Mucosa of descending colon (tissue), 3 donors: ENCODE data around the gene HPS1. TPM values are rescaled to one million over a fixed set of nuclear protein-coding genes. Genes with fewer than 3 reads are reported as not detected.
A peak's percentile ranks its signal among the peaks of the same experiment; 100 is the strongest.

Experiments
- ATAC-seq: fragments of 200-7000 bp; cut with Tn5 transposase; one replicate; pipeline ENCODE4 v1.9.1; 2020; ENCODE audit warnings: mild to moderate bottlenecking, moderate library complexity
- DNase-seq, 3 donors: peaks; one replicate each; pipeline ENCODE4 v3.0.0-alpha.2; 2020
- H3K36me3 ChIP-seq: fragments of 200-600 bp; one replicate; pipeline ENCODE4 v1.8.0; 2021; ENCODE audit warnings: low read depth, mild to moderate bottlenecking
- H3K4me1 ChIP-seq: fragments of 200-600 bp; one replicate; pipeline ENCODE4 v1.8.0; 2021; ENCODE audit warnings: low read depth, mild to moderate bottlenecking
- H3K4me3 ChIP-seq: fragments of 200-600 bp; one replicate; pipeline ENCODE4 v1.8.0; 2021; ENCODE audit warnings: mild to moderate bottlenecking
- H3K9me3 ChIP-seq: fragments of 200-600 bp; one replicate; pipeline ENCODE4 v1.8.0; 2021; ENCODE audit warnings: mild to moderate bottlenecking
- intact Hi-C, 2 donors: fragments of 100-400 bp; cut with DNase I in 1 of 2; cut with micrococcal nuclease in 1 of 2; formaldehyde crosslinking; loops; one replicate each; pipeline versions ENCODE4 v1.11.0 to v1.11.1; 2022; cut with DNase I, micrococcal nuclease
- total RNA-seq, 3 donors: library from RNA; stranded (reverse); fragmentation: NEBNext Ultra II Directional in 2 of 3; extraction: Animal tissue kit (Norgen Biotek cat#: 25700) in 2 of 3; gene quantifications; one replicate each; pipeline versions ENCODE4 v1.2.1 to v1.2.4, GENCODE V29; 2021 to 2023
- TF ChIP-seq, protein P1 (sequence below): fragments of 200-600 bp; IDR thresholded peaks from one replicate; pipeline ENCODE4 v1.8.0; 2022; ENCODE audit warnings: antibody characterized with exemption, mild to moderate bottlenecking
- donor health status: DM: no; HTN: no; CAD: no; lungs with moderate emphysema.
- donor health status: DM: no; HTN: no; CAD: no.
- donor health status: DM: no; HTN: yes; CAD: no.

HPS1 gene
- total RNA-seq, 3 donors from 2014 or later = 80.9 to 101 (median 85.4) TPM

DNA sequence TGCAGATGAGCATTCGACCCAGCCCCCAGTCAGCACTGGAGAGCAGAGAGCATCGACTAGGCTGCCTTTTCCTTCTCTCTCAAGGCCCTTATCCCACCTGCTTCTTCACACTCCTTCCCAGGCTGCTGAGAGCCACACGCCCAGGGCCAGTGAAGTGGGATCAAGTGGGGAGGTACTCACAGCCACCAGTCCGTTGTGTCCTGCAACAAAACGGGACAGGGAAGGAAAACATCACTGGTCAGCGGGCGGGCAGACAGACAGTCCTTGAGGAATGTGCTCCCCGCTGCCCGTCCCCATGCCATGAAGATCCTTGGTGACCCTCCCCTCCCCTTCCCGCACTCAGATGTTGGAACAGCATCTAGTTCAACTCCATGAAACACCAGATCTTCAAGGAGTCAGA is 36.0 kb downstream of the HPS1 start:
- ATAC-seq = no peak
- Histone ChIP-seq H3K4me1 (peaks cover 11% of the 10 kb centered on the region), H3K36me3 (no peaks in the 10 kb centered on the region), H3K9me3 (no peaks in the 10 kb centered on the region), H3K4me3 (no peak overlapping the region)
- intact Hi-C loops = no loop called here
- DNase-seq = no peak
- TF ChIP-seq, protein P1, sequence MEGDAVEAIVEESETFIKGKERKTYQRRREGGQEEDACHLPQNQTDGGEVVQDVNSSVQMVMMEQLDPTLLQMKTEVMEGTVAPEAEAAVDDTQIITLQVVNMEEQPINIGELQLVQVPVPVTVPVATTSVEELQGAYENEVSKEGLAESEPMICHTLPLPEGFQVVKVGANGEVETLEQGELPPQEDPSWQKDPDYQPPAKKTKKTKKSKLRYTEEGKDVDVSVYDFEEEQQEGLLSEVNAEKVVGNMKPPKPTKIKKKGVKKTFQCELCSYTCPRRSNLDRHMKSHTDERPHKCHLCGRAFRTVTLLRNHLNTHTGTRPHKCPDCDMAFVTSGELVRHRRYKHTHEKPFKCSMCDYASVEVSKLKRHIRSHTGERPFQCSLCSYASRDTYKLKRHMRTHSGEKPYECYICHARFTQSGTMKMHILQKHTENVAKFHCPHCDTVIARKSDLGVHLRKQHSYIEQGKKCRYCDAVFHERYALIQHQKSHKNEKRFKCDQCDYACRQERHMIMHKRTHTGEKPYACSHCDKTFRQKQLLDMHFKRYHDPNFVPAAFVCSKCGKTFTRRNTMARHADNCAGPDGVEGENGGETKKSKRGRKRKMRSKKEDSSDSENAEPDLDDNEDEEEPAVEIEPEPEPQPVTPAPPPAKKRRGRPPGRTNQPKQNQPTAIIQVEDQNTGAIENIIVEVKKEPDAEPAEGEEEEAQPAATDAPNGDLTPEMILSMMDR = no peak

DNA sequence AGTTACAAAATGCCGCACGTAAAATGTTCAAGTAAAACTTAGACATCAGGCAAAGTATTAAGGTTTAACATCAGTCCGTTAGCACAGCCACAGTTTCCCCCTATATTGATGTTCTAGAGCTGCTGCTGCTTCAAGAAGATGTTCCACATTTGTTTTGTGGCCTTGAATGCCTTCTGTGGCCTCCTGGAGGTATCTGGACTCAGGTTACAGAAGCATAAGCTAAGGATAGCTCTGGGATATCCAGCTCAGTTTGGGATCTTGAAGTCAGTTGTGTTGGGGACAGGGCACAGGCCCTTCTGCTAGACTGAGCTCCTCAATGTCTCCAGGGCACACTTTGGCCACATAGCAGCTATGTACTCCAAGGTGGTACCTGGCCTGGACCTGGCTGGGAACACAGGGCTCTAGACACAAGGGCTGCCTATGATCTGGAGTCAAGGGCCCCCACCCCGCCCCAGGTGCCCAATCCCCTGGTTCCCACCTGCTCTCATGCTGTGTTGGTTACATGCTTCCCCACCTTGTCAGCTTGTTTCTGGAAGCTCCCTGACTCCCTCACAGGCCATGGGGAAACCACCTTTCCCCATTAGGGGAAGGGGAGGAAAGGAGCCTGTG is 36.5 kb downstream of the HPS1 start:
- no peak for DNase-seq
- intact Hi-C loops = no loop called here
- TF ChIP-seq, protein P1 = no peak

DNA sequence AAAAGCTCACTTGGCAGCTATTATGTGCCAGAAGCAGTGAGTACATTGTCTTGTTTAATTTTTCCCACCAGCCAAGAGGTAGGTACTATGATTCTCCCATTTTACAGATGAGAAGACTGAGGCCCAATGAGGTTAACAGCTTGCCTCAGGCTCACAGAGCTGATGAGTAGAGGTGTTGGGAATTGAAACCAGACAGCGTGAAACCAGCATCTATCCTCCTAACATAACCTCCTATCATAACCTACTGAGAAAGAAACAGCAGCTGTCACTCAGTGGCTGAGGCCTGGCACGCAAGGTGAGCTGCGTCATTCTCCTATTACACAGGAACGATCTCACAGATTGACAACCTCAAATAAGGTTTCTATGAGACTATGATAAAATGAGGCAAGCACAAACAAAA is 37.9 kb downstream of the HPS1 start:
- Histone ChIP-seq H3K36me3 (no peaks in the 10 kb centered on the region), H3K9me3 (no peaks in the 10 kb centered on the region), H3K4me3 (no peak overlapping the region), H3K4me1 (peaks cover 10% of the 10 kb centered on the region)
- ATAC-seq (no peak), DNase-seq (no peak)
- intact Hi-C loops = no loop called here
- TF ChIP-seq, protein P1 = no peak

More for the DNA sequence above, 36.5 kb downstream of the HPS1 start:
- no peak for ATAC-seq
- peaks cover 8% of the 10 kb centered on the region for H3K4me1 ChIP-seq
- no peaks in the 10 kb centered on the region for H3K36me3 ChIP-seq
- H3K4me3 ChIP-seq = no peak overlapping the region
- H3K9me3 ChIP-seq = no peaks in the 10 kb centered on the region

DNA sequence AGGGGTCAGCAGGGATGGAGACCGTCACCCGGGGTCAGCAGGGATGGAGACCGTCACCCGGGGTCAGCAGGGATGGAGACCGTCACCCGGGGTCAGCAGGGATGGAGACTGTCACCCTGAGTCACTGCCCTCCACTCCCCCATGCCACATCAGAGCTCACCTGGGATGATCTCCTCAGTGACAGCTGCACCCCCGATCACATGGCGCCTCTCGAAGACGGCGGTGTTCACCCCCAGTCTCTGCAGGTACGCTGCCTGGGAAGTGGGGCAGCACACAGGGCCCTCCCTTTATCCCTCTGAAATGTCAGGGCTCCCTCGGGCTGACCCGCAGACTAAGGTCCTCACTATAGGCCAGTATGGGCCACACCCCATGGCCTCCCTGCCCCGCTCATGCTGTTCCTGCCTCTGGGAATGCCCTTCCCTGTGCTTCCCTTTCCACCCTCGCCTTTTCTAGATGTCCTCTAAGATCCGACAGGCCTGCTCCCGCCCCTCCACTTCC is 38.9 kb downstream of the HPS1 start:
- Histone ChIP-seq H3K9me3 (no peaks in the 10 kb centered on the region), H3K4me1 (peaks cover 15% of the 10 kb centered on the region), H3K4me3 (no peak overlapping the region), H3K36me3 (no peaks in the 10 kb centered on the region)
- TF ChIP-seq, protein P1 = no peak
- DNase-seq (peak in 1 of 3 donors; percentile 28), ATAC-seq (no peak)
- intact Hi-C loops = no loop called here

DNA sequence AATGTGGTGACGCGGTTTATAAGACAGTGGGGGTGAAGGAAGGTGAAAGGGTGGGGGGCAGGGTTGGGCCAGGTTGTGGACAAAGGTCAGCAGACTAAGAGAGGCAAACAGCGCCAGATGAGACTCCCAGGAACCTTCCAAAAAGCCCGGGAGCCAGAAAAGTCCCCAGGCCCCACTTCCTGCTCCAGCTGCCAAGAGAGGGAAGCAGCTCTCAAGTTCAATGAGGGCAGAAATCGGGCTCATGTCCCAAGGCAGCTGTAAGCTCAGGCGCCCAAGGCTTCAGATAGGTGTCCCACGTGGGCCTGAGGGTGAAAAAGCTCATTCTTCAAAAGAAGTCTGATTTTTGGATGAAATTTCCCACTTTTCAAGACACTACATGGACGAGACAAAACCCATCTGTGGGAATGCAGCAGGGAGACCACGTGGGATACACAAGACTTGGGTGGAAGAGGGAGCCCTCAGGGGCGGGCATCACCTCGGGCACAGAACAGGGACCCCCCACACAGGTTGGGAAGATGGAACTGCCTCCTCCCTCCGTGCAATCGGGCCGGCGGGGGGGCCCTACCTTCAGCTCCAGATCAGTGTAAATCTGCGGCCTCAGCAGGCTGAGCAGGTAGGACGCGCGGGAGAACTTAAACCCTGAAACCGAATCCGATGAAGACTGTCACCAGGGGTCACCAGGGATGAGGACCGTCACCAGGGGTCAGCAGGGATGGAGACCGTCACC is 39.6 kb downstream of the HPS1 start:
- H3K4me1 ChIP-seq = peaks cover 15% of the 10 kb centered on the region
- H3K36me3 ChIP-seq = no peaks in the 10 kb centered on the region
- no peaks in the 10 kb centered on the region for H3K9me3 ChIP-seq
- DNase-seq = peak in 1 of 3 donors; percentile 36
- TF ChIP-seq, protein P1 = no peak
- intact Hi-C loops = no loop called here
- ATAC-seq = peak; percentile 15
- no peak overlapping the region for H3K4me3 ChIP-seq
